HepG2 (cell line): ENCODE measurements around the gene SIGLEC1. TPM values are rescaled to one million over a fixed set of nuclear protein-coding genes. Genes with fewer than 3 reads are reported as not detected.

Source experiments
- ATAC-seq: fragments of 200-7000 bp; cut with Tn5 transposase; 3 replicates; pipeline ENCODE4 v1.9.1; 2020; ENCODE audit warnings: mild to moderate bottlenecking, moderate library complexity
- BruUV-seq: library from RNA; stranded (reverse); fragments of 400-500 nt; replicated peaks from 2 replicates; lab custom pipeline; 2021; lab: Mats Ljungman, UMichigan
- CTCF ChIA-PET: fragments of 300-600 bp; formaldehyde crosslinking; extraction: SDS; loops from one replicate; lab custom pipeline; 2021; ENCODE audit warnings: low total read pairs, inconsistent platforms, low intra/inter-chr PET ratio; lab: Yijun Ruan, JAX
- POLR2A ChIA-PET: fragments of 350-600 bp; sonication (Branson Sonifier 250); formaldehyde crosslinking; loops from one replicate; lab custom pipeline; 2020; ENCODE audit warnings: antibody characterized with exemption, inconsistent platforms; lab: Yijun Ruan, JAX
- DNase-seq: peaks from one replicate; pipeline ENCODE4 v3.0.0-alpha.2; 2015; ENCODE audit warnings: low spot score
- FAIRE-seq: peaks from 3 replicates; lab custom pipeline; 2011; peaks lifted over from hg19 to GRCh38; lab: Jason Lieb, UNC
- H2AFZ ChIP-seq: one replicate; pipeline ENCODE4 v1.6.1; 2011; ENCODE audit warnings: low read length, inconsistent platforms
- H3K27ac ChIP-seq: fragments of 300-600 bp; 3 replicates; pipeline ENCODE4 v1.8.0; 2011; ENCODE audit warnings: mixed run types, mild to moderate bottlenecking, mixed read lengths, low read length, inconsistent platforms; ENCODE audit not compliant: insufficient read depth; ENCODE audit errors: extremely low read length
- H3K27me3 ChIP-seq, 2 experiments: fragments of 200-600 bp in 1 of 2; 2 replicates in 1 of 2; 3 replicates in 1 of 2; pipeline versions ENCODE4 v1.6.0 to v1.8.0; 2011; ENCODE audit warnings: low read length in 2 of 2, mild to moderate bottlenecking in 2 of 2, moderate library complexity in 2 of 2, inconsistent platforms in 1 of 2; ENCODE audit not compliant: insufficient read depth in 2 of 2, control insufficient read depth in 1 of 2
- H3K36me3 ChIP-seq, 2 experiments: fragments of 200-600 bp in 1 of 2; replicated peaks in 1 of 2; 2 replicates in 1 of 2; 3 replicates in 1 of 2; pipeline versions ENCODE4 v1.5.1 to v1.8.0; 2011; ENCODE audit warnings: low read length in 2 of 2, inconsistent platforms in 1 of 2; ENCODE audit not compliant: insufficient read depth in 2 of 2, control insufficient read depth in 1 of 2
- H3K4me1 ChIP-seq: 2 replicates; pipeline ENCODE4 v1.5.1; 2012; ENCODE audit warnings: low read length, inconsistent platforms; ENCODE audit not compliant: insufficient read depth
- H3K4me2 ChIP-seq: 2 replicates; pipeline ENCODE4 v1.6.0; 2011; ENCODE audit warnings: low read depth, low read length, inconsistent platforms
- H3K4me3 ChIP-seq, 3 experiments: fragments of 200-600 bp in 1 of 3; sonication (generic), shearing (Covaris generic) in 1 of 3; replicated peaks in 1 of 3; 2 replicates each; pipeline ENCODE4 v1.5.1; 2011 to 2016; ENCODE audit warnings: low read length in 3 of 3, inconsistent platforms in 2 of 3, low read depth in 2 of 3, mild to moderate bottlenecking in 2 of 3, control low read depth in 1 of 3, mixed read lengths in 1 of 3; ENCODE audit not compliant: insufficient read depth in 1 of 3
- H3K79me2 ChIP-seq: one replicate; pipeline ENCODE4 v1.6.1; 2011; ENCODE audit warnings: low read length, inconsistent platforms; ENCODE audit not compliant: insufficient read depth
- H3K9ac ChIP-seq: 2 replicates; pipeline ENCODE4 v1.6.0; 2011; ENCODE audit warnings: mild to moderate bottlenecking, low read depth, low read length, inconsistent platforms; ENCODE audit not compliant: insufficient read depth
- H3K9me3 ChIP-seq: 2 replicates; pipeline ENCODE4 v1.5.1; 2012; ENCODE audit warnings: mild to moderate bottlenecking, low read length
- H4K20me1 ChIP-seq: 2 replicates; pipeline ENCODE4 v1.6.0; 2011; ENCODE audit warnings: inconsistent platforms, mild to moderate bottlenecking, low read length, moderate library complexity; ENCODE audit not compliant: insufficient read depth
- CREB1 ChIP-seq, 2 experiments: fragments of 450-650 bp in 1 of 2; IDR thresholded peaks; 2 replicates each; pipeline ENCODE4 v1.6.1; 2016 to 2017; ENCODE audit warnings: control low read depth in 1 of 2, mild to moderate bottlenecking in 1 of 2, missing compliant biosample characterization in 1 of 2, missing genetic modification characterization in 1 of 2
- FOXA1 ChIP-seq, 2 experiments: fragments of 450-650 bp in 1 of 2; sonication (generic) in 1 of 2; formaldehyde crosslinking in 1 of 2; IDR thresholded peaks; 2 replicates each; pipeline versions ENCODE4 v1.4.0 to v1.6.1; 2016 to 2020; ENCODE audit warnings: missing genetic modification reagents in 1 of 2
- FOXJ3 ChIP-seq: sonication (generic); formaldehyde crosslinking; IDR thresholded peaks from 2 replicates; pipeline ENCODE4 v1.4.0; 2020; ENCODE audit warnings: missing genetic modification reagents, mild to moderate bottlenecking, borderline replicate concordance
- GATAD1 ChIP-seq: IDR thresholded peaks from 2 replicates; pipeline ENCODE4 v1.6.1; 2016; ENCODE audit warnings: missing genetic modification reagents, missing compliant biosample characterization
- LCORL ChIP-seq, 2 experiments: fragments of 450-650 bp in 1 of 2; sonication (generic) in 1 of 2; formaldehyde crosslinking in 1 of 2; IDR thresholded peaks; 2 replicates each; pipeline versions ENCODE4 v1.5.0 to v1.6.1; 2017 to 2020; ENCODE audit warnings: antibody characterized with exemption in 1 of 2, missing genetic modification reagents in 1 of 2
- NBN ChIP-seq: fragments of 450-650 bp; conservative IDR thresholded peaks from 2 replicates; pipeline ENCODE4 v1.6.1; 2017
- PCBP1 ChIP-seq: fragments of 200-400 bp; formaldehyde crosslinking; IDR thresholded peaks from 2 replicates; pipeline ENCODE4 v1.6.1; 2017; ENCODE audit warnings: mild to moderate bottlenecking, low read depth, low read length, borderline replicate concordance
- PLRG1 ChIP-seq: fragments of 450-650 bp; conservative IDR thresholded peaks from 2 replicates; pipeline ENCODE4 v1.6.1; 2016
- RAD51 ChIP-seq: fragments of 450-650 bp; IDR thresholded peaks from 2 replicates; pipeline ENCODE4 v1.6.1; 2016; ENCODE audit warnings: borderline replicate concordance
- SNAI1 ChIP-seq: sonication (generic); formaldehyde crosslinking; IDR thresholded peaks from 2 replicates; pipeline ENCODE4 v1.5.0; 2020; ENCODE audit warnings: mild to moderate bottlenecking, missing genetic modification reagents, borderline replicate concordance
- SOX5 ChIP-seq: IDR thresholded peaks from 2 replicates; pipeline ENCODE4 v1.6.1; 2016; ENCODE audit warnings: borderline replicate concordance
- ZNF282 ChIP-seq: fragments of 450-650 bp; IDR thresholded peaks from 2 replicates; pipeline ENCODE4 v1.6.1; 2018; ENCODE audit not compliant: partially characterized antibody
- ZSCAN22 ChIP-seq: sonication (generic); formaldehyde crosslinking; IDR thresholded peaks from 2 replicates; pipeline ENCODE4 v1.4.0; 2020; ENCODE audit warnings: mild to moderate bottlenecking, missing genetic modification reagents
- WGBS: methylation state at CpG from one replicate; pipeline ENCODE4 v1.1.6; 2017; ENCODE audit warnings: low lambda C conversion rate; 5-methylcytosine and 5-hydroxymethylcytosine counted together
- in situ Hi-C: cut with HindIII; loops from 2 replicates; pipeline ENCODE4 v1.10.0; 2017; ENCODE audit warnings: low pct_unique_long_range_greater_than_20kb; ENCODE audit not compliant: extremely low pct_ligation_motif_present
- intact Hi-C: fragments of 100-400 bp; cut with micrococcal nuclease; formaldehyde crosslinking; loops from one replicate; pipeline ENCODE4 v1.10.0; 2022; ENCODE audit not compliant: unreplicated experiment
- polyA plus RNA-seq, 8 experiments: library from polyadenylated mRNA; depleted of rRNA in 3 of 8; stranded (reverse) in 7 of 8; unstranded in 1 of 8; fragments of >200 nt; fragmentation: Illumina TruSeq in 4 of 8; extraction: Trizol in 4 of 8; gene quantifications; 2 replicates each; pipeline versions ENCODE4 v1.2.1 to v1.2.3, GENCODE V29; 2011 to 2016; ENCODE audit warnings: low read depth in 4 of 8, missing spikeins in 1 of 8, mixed read lengths in 1 of 8; ENCODE audit not compliant: insufficient read depth in 1 of 8
- total RNA-seq, 5 experiments: library from RNA; depleted of rRNA; stranded (reverse); fragments of >200 nt; fragmentation: Illumina TruSeq; extraction: Trizol; gene quantifications; 2 replicates each; pipeline ENCODE4 v1.2.3, GENCODE V29; 2016; ENCODE audit warnings: low read depth in 1 of 5

Gene SIGLEC1
- total and polyA plus RNA-seq, 2 of the 13 experiments (the other 11 are each of a cell fraction or from before 2014, with no cell fraction given): 0.01 TPM; not detected in 1

DNA sequence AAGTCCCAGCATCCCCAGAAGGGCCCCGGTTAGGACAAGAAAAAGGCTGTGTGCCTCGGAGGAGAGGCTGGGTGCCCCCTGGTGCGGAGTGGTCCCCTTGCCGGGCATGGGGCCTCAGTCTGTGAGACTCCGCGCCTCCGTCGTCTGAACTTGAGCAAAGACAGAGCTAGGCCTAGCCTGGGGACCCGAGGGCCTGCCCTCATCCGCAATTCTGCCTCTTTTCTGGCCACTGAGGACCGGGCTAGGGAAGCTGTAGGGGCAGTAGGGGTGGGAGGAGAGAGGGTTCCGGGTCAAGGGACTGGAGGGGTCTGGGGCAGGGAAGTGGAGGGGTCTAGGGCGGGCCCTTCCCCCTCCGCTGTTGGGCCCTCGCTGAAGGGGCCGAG lies 19.5 kb upstream of the SIGLEC1 start:
- in situ Hi-C loops: no loop called here
- CTCF ChIA-PET: no interaction called here
- FAIRE-seq: no peak

DNA sequence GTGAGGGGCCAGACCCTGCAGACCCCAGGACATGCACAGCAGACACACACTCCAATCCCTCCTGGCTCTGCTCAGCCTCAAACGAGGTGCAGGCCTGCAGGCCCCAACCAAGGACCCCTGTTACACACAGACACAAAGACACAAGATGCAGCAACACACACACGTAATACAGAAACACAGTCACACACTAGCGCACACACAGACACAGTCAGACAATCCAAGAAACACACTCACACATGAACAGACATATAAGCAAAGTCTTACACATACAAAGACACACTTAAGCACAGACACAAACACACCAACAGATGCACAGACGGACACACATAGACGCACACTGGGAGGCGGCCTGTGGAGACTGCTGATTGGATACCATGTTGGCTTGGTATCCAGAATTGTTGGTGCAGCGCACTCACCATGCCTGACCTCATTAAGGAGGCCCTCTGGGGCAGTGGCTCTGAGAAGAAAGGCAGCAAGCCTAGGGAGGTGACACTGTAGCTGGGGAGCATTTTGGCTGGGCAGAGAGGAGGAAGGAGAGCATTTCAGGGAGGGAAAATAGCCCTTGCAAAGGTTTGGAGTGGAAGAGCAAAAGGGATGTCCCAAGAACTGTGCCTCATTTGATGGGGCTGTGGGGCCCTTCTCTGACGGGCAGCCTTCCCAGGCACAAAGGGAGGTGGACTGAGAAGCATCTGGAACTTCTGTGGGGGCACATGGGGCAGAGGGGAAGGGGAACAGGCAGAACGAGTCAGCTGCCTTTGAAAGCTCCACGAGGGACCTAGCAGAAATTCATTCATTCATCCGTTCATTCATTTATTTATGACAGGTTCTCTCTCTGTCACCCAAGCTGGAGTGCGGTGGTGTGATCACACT lies 18.6 kb upstream of the SIGLEC1 start:
- Histone ChIP-seq H3K36me3 (no peaks in the 10 kb centered on the region), H4K20me1 (no peaks in the 10 kb centered on the region; the same call in 1 of the 2 replicates), H3K27me3 (peaks cover 22 to 67% of the 10 kb centered on the region in 2 experiments; a peak in 4 of 5 replicates), H3K4me1 (0 out of 2 replicates have a peak, but pooled peaks cover 5% of the 10 kb centered on the region), H3K4me2 (no peak overlapping the region), H3K9me3 (no peaks in the 10 kb centered on the region), H2AFZ (no peak overlapping the region), H3K9ac (no peak overlapping the region), H3K27ac (no peak overlapping the region), H3K4me3 (no peak overlapping the region), H3K79me2 (no peaks in the 10 kb centered on the region)
- POLR2A ChIA-PET: no interaction called here
- no peak for ATAC-seq
- DNase-seq: no peak
- FAIRE-seq: no peak
- TF ChIP-seq CREB1 (IDR thresholded peaks at IDR 0.05): 0 out of 2 replicates have a peak, but pooled peaks have one; percentile 23
- no peak for TF ChIP-seq CREB1 (CRISPR knock-in tag; IDR thresholded peaks at IDR 0.05)
- peak; percentile 20; the same call in 1 of the 2 replicates for TF ChIP-seq RAD51
- no peak for TF ChIP-seq GATAD1
- 0 out of 2 replicates have a peak, but pooled peaks have one; percentile 41 for TF ChIP-seq LCORL (IDR thresholded peaks at IDR 0.05)
- TF ChIP-seq LCORL (CRISPR knock-in tag; IDR thresholded peaks at IDR 0.05): no peak
- TF ChIP-seq NBN: 0 out of 2 replicates have a peak, but pooled peaks have one; percentile 76
- TF ChIP-seq FOXA1 (IDR thresholded peaks at IDR 0.05): 0 out of 2 replicates have a peak, but pooled peaks have one; percentile 6
- no peak for TF ChIP-seq FOXA1 (CRISPR knock-in tag; IDR thresholded peaks at IDR 0.05)
- 0 out of 2 replicates have a peak, but pooled peaks have one; percentile 52 for TF ChIP-seq PLRG1
- no peak for TF ChIP-seq SOX5 (CRISPR knock-in tag)
- TF ChIP-seq ZNF282: peak; percentile 81
- no peak for TF ChIP-seq FOXJ3
- no peak for TF ChIP-seq SNAI1 (CRISPR knock-in tag)
- no TSS peak for BruUV-seq
- intact Hi-C loops: no loop called here
- CTCF ChIA-PET: no interaction called here
- WGBS: 41% methylated on average over 12 of the region's 12 CpGs
- in situ Hi-C loops: no loop called here

More for the DNA sequence above, 19.5 kb upstream of the SIGLEC1 start:
- no peak for TF ChIP-seq ZSCAN22
- TF ChIP-seq PCBP1: 0 out of 2 replicates have a peak, but pooled peaks have one; percentile 24
- TF ChIP-seq, all 625 proteins: peak for 1
- Histone ChIP-seq H3K27me3 (peaks cover 22 to 66% of the 10 kb centered on the region in 2 experiments; a peak in 4 of 5 replicates), H3K4me1 (0 out of 2 replicates have a peak, but pooled peaks cover 5% of the 10 kb centered on the region), H3K27ac (no peak overlapping the region), H3K79me2 (no peaks in the 10 kb centered on the region), H3K9ac (no peak overlapping the region), H3K4me2 (no peak overlapping the region), H3K36me3 (no peaks in the 10 kb centered on the region), H3K4me3 (no peak overlapping the region; a peak in 1 of 6 replicates), H3K9me3 (no peaks in the 10 kb centered on the region), H4K20me1 (no peaks in the 10 kb centered on the region; the same call in 1 of the 2 replicates), H2AFZ (no peak overlapping the region)
- POLR2A ChIA-PET: no interaction called here
- BruUV-seq: no TSS peak
- DNase-seq: no peak
- no peak for ATAC-seq
- intact Hi-C loops: no loop called here
- WGBS: 62% methylated on average over 16 of the region's 16 CpGs
